NCI-H1092 (cell line): ENCODE results near the gene TBCD.

Experiments
- DNase-seq: peaks from one replicate; lab custom pipeline; 2025; lab: John Stamatoyannopoulos, UW

The TBCD gene

DNA sequence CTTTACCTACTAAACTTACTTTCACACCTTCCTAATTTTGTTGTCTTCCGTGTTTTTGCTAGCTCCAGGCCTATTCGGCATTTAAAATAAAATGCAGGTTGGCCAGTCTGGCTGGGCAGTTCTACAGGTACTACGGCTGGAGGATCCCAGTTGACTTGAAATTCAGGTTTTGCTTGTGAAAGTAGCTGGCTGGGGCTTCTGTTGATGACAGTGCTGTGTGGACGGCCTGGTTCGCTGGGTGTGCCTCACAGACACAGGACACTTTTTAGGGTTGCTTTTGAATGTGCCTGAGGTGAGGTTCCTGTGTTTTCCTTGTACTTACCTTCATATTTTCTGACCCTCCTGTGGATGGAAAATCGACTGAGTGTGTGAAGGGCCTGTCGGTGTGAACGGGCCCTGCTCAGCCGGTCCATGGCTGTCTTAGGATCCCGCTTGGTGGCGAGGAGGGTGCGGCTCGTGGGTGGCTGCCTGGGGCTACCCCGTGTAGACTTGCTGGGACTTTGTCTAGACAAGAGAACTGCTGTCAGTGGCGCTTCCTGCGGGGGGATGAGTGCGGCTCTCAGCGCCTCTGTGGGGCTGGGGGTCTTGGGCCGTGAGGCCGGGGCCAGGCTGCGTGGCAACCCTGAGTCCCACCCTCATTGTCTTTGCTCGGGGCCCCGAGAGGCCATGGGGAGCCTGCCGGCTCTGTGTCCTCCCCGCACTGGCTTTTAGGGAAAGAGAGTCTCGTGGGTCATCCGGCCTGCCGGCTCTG is 106.7 kb downstream of the TBCD start:
- DNase-seq, result no peak

DNA sequence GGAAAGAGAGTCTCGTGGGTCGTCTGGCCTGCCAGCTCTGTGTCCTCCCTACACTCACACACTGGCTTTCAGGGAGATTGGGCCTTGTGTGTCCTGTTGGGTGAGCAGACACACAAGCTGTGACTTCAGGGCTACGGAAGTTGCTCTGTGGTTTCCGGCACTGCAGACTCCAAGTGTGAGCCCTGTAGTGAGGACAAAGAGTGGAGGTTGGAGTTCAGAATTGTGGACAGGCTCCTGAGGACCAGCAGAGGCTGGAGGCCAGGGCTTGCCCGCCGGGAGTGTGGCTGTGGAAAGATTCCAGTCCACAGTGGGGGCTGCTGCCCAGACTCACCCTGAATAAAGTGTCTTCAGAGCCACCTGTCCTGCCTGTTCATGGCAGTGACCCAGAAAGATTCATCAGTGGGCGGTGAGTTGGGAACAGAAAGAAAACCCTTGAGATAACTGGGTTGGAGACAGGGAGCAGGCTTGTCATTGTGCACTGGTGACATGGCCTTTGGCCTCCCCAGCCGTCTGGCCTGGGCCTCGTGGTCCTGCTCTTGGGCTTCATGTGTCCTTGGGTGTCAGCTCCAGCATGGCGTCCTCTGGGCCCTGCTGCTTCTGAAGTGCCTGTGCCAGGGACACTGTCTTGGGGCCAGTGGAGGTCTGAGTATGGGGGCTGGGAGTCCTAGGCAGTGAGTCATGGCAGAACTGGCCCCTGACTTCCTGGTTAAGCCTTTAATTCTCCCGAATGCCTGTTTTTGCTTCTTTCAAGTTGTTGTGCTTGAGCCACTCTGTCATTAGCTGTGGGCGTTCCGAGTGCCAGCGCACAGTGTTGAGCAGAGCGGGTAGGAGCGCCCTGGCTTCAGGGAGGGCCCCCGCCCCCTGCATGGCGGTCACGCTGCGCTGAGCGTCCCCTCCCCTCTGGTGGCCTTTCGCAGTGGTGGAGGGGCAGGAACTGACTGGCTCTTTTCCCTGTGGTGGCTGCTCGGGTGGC is 107.9 kb downstream of the TBCD start:
- no peak for DNase-seq

DNA sequence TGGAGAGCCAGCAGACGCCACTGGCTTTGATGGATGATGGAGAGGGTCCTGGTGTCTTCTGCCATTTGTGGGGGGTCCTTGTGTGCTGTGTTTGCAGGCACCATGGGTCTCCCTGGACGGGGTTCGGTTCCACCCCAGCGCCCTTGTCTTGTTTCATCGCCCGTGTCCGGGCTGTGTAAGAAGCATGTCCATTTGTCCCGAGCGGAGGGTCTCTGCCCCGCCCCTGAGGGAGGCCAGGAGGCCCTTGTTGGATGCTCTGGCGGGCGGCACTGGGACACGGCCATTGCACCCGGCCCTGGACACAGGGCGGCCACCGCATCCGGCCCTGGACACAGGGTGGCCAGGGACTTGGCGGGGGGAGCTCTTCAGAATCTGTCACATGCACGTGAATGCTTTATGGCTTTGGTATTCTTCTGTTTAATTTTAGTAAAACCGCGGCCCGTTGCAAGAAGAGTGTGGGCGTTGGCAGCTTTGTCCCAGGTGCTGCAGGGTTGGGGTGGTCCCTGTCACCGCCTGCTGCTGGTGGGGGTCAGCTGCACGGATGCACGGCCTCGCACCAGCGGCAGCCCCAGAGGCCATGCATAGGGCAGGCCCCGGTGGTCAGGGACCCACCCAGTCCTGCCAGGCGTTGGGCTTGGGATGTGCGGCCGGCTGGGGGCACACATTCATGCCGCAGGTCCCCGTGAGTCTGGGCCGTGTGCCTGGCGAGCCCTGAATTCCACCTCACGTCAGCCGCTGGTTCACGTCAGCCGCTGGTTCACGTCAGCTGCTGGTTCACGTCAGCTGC is 108.9 kb downstream of the TBCD start:
- DNase-seq, result no peak

DNA sequence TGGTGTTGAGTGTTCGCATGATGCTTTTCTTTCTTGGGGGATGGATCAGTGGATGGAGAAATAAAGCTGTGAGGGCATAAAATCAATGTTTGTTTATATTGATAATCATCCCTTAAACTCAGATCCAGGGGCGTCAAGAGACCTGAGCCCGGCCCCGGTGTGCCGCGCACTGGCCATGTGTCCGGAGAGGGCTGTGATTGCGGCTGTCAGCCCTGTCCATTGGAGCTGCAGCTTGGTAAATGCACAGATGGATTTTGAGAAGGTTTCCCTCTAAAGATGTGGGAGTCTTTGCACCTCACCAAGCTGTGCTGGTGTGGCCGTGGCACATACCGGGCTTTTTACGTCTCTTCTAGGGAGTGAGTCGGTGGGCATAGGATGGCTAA is 109.5 kb downstream of the TBCD start:
- DNase-seq, result no peak

DNA sequence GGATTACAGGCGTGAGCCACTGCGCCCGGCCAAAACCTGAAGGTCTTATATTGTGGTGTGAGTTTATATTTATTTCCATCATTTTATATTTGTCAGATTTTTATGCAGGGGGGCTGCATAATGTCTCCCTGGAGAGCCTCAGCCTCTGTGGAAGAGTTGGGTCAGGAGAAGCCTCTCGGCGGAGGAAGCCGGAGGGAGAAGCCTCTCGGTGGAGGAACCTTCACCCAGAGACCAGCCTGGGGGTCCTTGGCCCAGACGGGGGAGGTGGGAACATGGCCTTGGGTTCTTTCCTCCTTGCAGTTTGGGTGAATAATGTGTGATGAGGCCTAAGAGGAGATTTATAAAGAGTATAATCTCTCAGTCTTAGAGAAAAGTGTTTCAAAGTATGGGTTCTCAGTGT is 110.3 kb downstream of the TBCD start:
- no peak for DNase-seq

DNA sequence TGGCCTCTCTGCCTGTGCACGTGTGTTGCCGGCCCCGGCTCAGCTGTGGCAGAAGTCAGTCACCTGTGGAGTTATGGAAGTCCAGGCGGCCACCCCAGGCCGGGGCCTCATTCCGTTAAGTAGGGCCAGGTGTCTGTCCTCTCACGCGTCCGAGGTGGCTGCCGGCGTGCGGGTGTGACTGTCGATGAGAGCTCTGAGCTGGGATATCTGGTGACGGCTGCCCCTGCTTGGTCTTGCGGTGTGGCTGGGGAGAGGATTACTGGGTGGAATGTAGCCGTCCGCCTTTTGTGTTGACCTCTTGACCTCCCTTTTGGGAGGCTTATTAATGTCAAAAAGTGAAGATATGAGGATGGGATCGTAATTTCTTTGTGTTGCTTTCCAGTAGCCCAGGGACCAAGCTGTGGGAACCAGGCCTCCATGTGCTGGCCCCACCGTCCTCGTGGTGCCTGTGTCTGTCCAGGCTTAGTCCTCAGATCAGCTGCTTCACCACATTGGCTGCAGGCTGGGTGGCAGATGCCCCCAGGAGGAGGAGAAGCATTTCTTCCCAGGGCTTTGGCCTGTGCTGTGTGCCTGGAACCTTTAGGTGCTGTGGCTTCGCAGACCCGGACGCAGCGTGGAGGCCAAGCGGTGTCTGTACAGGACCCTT is 111.0 kb downstream of the TBCD start:
- DNase-seq, result no peak

DNA sequence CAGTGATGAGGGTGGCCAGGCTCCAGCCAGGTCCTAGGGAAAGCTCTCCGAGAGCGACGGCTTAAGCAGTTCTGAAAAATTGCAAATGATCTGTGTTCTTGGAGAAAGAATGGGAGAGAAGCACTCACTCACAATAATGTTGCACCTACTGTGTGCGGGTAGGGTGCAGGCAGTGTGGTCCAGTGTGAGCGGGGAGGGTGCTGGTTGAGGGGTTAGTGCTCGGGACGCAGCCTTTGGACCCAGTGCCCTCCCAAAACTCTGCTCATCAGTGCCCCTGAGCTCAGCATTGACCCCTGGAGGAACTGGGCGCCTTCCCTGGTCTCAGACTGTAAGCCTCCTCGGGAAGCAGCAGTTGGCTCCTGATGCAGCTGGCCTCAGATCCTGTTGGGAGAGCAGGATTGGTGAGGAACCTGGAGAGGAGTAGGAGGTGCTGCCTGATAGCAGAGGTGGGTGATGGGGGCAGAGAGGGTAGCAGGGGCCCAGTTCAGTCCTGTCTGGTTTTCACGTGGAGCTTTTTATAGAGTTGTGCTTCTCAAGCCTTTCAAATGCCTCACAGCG is 111.6 kb downstream of the TBCD start:
- no peak for DNase-seq

DNA sequence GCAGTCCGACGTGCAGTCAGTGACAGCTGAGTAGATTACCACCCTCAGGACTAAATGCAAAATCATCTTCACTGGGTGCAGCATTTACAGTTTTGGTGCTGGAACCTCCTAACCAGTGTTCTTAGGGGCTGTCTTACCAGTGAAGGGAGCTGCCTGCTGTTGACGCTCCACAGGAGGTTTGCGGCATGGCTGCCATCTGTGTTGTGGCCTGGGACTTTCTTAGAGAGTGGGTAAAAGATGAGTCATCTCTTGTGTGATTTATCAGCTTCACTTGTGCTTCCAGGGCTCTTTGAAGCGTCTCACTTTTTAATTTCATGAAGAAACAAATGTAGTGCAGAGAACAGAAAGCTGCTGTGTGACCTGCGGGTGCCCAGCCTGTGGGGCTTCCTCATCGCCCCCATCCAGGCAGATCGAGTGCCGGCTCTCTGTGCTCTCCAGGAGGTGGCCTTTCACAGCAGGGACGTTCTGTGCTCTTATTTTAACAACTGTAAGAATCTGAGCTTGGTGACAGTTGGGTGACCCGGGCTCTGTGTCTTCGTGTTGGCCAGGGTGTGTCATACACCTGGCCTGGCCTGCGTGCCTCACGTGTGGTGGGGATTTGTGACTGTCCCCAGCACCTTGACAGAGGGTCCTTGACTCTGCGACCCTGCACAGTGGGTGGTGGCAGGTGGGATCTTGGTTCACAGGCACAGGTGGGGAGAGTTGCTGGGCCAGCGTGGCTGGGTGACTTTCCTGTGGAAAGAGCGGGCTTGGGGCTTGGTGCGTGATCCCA is 112.3 kb downstream of the TBCD start:
- no peak for DNase-seq

DNA sequence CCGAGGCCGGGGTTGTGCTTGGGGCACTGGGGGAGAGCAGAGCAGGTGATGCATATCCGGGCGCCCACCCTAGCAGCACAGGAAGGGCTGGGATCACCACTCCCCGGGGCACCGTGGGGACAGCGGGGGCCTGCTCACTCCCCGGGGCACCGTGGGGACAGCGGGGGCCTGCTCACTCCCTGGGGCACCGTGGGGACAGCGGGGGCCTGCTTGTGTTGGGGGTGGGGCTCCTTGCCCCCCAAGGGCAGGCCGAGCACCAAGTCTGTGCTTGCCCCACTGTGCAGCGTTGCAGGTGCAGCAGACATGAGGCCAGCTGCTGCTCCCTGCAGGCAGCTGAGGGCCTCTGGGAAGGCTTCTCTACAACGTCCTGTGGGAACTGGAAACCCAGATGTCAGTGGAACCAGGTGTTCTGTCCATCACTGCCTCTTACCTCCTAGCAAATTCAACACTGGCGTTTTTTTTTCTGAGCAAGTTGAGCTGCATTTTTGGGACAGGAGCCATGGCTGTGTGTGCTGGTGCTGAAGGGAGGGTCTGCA is 112.9 kb downstream of the TBCD start:
- no peak for DNase-seq

DNA sequence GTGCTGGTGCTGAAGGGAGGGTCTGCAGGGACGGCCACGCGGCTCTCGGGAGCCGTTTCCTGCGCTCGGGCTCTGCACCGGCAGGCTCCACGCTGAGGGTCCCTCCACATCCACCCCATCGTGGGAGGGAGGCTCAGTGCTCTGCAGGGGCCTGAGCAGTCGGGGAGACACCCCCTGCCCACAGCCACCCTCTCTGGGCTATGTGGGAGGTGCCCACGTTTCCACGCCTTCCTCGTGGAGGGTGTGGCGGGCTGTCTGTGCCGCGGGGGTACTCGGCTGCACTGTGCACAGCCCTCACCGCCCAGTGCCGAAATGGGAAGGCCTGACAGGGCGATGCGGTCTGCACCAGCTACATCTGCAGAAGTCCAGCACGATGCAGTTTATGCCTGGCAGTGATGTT is 113.4 kb downstream of the TBCD start:
- no peak for DNase-seq

DNA sequence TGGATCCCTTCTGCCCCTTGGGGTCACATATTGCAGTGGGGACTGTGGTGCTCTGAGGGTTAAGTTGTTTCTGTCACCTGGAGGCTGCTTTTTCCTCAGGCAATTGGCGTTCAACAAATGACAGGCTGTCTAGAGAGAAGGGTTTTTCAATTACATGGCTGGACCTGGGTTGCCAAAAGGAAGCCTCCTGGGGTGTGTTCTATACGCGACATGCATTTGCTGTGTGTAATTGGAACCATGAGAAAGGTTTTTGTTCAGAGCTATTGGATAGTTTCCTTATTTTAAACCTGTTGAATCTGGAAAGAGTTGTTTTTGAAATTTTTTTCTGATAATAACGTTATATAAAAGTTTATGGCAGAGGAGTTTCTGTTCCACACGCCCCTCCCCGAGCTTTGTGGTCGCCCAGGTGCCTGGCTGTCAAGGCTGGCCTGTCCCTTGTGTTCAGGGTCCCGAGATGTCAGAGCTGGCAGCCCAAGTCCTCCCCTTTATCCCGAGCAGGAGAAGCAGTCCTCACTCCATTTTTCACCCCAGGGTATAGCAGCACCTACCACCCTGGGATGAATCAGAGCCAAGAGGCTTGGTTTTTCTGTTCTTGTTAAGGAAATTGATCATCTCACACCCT is 114.0 kb downstream of the TBCD start:
- DNase-seq, result no peak

DNA sequence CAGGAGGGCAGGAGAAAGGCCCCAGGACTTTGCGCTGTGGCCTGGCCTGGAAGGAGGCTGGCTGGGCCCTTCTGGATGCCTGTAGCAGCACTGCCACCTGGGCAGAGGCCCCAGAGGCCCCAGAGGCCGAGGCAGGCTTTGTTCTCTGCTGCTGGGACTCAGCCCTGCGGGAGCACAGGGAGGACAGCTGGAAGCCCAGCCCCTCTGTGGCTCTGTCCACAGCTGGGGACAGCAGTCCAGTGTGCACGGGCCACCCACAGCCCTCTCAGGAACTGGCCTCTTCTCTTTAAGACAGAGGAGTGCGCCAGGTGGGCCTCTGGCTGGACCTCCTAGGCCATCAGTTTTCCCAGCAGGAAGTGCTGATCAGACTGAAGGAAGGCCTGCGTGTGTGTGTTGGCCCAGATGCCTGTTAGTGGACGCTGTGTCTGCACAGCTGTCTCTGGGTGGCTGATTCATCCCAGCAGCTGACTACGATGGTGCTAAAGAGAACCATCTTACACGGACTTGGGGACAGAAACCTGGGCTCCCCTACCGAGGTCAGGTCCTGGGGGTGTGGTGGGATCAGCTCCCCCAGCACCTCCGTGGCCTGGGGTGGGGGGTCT is 114.8 kb downstream of the TBCD start:
- peak; percentile 26 for DNase-seq

DNA sequence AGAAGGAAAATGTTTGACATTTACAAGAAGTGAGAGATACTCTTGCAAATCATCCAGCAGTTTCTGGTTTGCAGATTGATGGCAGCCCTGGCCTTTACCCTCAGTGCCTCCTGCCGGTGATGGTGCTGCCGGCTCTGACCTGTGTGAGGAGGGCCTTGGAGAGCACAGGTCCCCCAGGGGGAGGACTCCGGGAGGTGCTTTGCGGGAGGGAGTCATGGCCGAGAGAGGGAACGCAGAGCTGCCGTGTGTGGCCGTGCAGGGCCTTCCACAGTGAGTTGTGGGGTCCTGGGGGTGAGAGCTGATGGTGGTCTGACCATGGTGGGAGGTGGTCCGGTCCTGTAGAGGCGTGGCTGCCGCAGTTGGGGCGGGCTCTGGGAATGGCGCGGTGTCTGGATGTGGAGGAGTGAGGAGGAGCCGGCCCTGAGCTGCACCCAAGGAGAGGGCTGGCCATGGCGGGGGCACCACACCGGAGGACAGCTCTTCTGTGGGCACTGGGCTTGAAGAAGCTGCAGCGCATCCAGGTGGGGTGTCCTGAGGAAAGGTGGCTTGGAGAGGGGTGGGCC is 116.0 kb downstream of the TBCD start:
- DNase-seq, result no peak

DNA sequence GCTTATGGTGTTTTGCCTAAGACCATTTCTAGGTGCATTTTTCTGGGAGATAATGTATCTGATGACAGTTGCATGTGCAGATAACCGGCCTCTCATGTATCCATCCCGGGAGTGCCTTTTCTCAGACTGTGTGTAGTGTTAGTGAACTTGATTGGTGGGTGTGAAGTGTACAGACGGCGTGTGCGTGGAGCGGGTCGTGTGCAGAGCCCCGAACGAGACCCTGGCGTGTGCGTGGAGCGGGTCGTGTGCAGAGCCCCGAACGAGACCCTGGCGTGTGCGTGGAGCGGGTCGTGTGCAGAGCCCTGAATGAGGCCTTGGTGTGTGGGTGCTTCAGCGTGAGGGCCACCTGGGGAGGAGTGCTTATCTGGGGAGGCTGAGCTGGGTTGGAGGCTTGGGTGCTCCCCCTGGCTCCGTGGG is 116.9 kb downstream of the TBCD start:
- no peak for DNase-seq

DNA sequence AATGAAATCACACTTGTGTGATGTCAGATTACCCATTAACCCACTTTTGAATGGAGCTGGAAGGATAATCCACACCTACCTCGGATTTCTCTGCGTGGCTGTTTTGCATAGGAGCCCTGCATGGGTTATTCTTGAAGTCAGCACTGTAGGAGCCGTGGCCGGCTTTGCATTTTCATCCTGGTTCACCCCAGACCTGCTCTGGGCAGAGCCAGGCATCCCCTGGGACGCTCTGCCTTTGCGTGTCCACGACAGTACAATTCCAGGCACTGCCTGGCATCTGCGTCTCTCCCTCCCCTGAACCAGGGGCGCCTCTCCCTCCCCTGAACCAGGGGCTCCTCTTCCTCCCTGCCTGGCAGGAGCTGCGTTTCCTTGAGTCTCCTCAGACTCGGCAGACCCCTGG is 117.7 kb downstream of the TBCD start:
- DNase-seq, result no peak

DNA sequence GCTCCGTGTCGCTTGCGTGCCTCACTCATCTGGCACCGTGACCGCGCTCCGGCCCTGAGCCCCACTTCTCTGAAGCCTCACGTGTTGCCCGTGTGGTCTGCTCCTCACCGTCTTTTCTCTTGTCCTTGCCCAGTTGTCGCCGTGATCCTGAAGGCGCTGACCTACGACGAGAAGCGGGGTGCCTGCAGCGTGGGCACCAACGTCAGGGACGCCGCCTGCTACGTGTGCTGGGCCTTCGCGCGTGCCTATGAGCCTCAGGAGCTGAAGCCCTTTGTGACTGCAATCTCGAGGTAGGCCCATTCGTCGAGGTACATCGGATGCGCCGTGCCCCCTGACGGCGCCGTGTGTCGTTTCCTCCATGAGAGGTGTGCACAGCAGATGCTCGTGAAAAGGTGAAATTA is 118.2 kb downstream of the TBCD start:
- no peak for DNase-seq

DNA sequence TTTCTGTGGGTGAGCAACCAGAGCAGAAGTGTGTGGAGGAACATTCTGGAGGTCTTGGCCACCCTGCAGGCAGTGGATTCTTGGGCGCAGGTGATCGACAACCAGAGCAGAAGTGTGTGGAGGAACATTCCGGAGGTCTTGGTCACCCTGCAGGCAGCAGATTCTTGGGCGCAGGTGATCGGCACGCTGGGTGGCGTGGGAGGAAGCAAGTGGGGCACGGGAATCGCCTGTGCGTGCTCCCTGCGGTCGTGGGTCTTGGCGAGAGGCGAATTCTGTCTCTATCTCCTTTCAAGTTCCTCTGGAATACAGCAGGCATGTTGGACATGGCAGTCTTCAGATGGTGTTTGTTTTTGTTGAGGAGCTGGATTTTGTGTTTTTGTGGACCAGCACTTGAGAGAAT is 118.7 kb downstream of the TBCD start:
- DNase-seq, result no peak

DNA sequence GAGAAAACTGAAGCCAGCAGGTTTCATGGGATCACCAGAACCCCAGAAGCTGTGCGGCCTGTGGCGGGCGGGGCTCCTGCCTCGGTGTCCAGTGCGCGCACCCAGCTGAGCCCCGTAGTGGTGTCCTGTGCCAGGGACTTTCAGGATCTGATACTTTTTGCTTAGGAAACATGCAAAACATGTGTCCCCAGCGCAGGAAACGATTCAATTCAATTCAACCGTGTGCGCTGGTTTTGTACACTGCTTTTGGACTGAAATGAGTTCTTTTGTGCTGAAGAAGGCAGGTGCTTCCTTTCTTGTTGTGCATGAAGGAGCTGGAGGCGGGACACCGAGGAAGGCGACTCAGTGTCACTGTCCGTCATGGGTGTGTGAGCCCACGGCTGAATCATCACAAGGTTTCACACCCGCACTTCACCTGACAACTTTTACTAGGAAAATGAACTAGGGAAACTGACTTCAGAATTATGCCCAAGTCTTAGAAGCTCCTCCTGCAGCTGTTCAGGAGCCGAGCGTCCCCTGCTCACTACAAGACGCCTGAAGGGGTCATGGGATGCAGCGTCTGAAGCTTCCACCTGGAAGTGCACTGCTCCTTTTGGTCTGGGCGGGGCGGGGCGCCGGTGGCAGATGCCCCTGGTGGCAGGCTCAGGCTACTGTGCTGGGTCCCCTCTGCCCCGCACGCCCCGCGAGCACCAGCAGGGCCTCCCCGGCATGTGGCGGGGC is 119.4 kb downstream of the TBCD start:
- no peak for DNase-seq
